Stomach (tissue), 9 donors: Measurements from ENCODE around the gene F11R. TPM values are rescaled to one million over a fixed set of nuclear protein-coding genes. Genes with fewer than 3 reads are reported as not detected.

Experiments
- DNase-seq, 2 donors: peaks; one replicate each; pipeline versions ENCODE4 v3.0.0 to v3.0.0-alpha.2; 2013 to 2019
- H3K27ac ChIP-seq, 5 donors: fragments of 200-600 bp in 4 of 5; sonication (generic) in 4 of 5; one replicate each; pipeline ENCODE4 v1.5.1; 2013 to 2019; ENCODE audit warnings: mild to moderate bottlenecking in 1 of 5, moderate library complexity in 1 of 5
- H3K27me3 ChIP-seq, 3 donors: fragments of 200-600 bp; sonication (generic); one replicate each; pipeline ENCODE4 v1.5.1; 2017 to 2019; ENCODE audit warnings: mixed run types in 1 of 3
- H3K36me3 ChIP-seq, 4 donors: fragments of 200-600 bp; sonication (generic); 1 replicate in 3 of 4; 2 replicates in 1 of 4; pipeline ENCODE4 v1.5.1; 2016 to 2019
- H3K4me1 ChIP-seq, 4 donors: fragments of 200-600 bp; sonication (generic); one replicate each; pipeline ENCODE4 v1.5.1; 2016 to 2019
- H3K4me3 ChIP-seq, 4 donors: fragments of 200-600 bp; sonication (generic) in 3 of 4; one replicate each; pipeline ENCODE4 v1.5.1; 2016 to 2019; ENCODE audit warnings: mild to moderate bottlenecking in 1 of 4
- H3K9me3 ChIP-seq, 4 donors: fragments of 200-600 bp; sonication (generic); one replicate each; pipeline ENCODE4 v1.5.1; 2016 to 2019
- CTCF ChIP-seq, 7 experiments: fragments of 450-650 bp in 4 of 7; fragments of 200-600 bp in 3 of 7; sonication (generic) in 3 of 7; IDR thresholded peaks; one replicate each; pipeline ENCODE4 v1.5.1; 2016 to 2019; ENCODE audit warnings: antibody characterized with exemption in 7 of 7, control low read depth in 2 of 7, mild to moderate bottlenecking in 1 of 7
- EP300 ChIP-seq: sonication (generic); formaldehyde crosslinking; IDR thresholded peaks from one replicate; pipeline ENCODE4 v1.6.1; 2017; ENCODE audit warnings: antibody characterized with exemption
- POLR2A ChIP-seq, 4 donors: fragments of 450-650 bp; IDR thresholded peaks; one replicate each; pipeline ENCODE4 v1.6.1; 2016; ENCODE audit warnings: antibody characterized with exemption in 4 of 4, control low read depth in 2 of 4, mild to moderate bottlenecking in 1 of 4, moderate library complexity in 1 of 4
- POLR2AphosphoS5 ChIP-seq, 3 donors: sonication (generic); formaldehyde crosslinking; IDR thresholded peaks; one replicate each; pipeline ENCODE4 v1.6.1; 2016; ENCODE audit warnings: antibody characterized with exemption in 3 of 3
- WGBS, 5 donors: extraction: QIAGEN DNeasy Blood & Tissue Kit in 3 of 5; methylation state at CpG; one replicate each; pipeline versions ENCODE4 v1.1.5 to v1.1.7; 2013 to 2018; 5-methylcytosine and 5-hydroxymethylcytosine counted together
- intact Hi-C: fragments of 100-400 bp; cut with DNase I; formaldehyde crosslinking; loops from one replicate; pipeline ENCODE4 v1.15.1; 2023; ENCODE audit warnings: low total_unique reads
- polyA plus RNA-seq, 3 donors: library from polyadenylated mRNA; stranded (reverse); fragments of 200-250 nt; gene quantifications; one replicate each; pipeline ENCODE4 v1.2.3, GENCODE V29; 2013
- total RNA-seq, 5 donors: library from RNA; depleted of rRNA; stranded (reverse); fragments of >200 nt; gene quantifications; one replicate each; pipeline versions ENCODE4 v1.1.0 to v1.2.3, GENCODE V29; 2014 to 2016
- donor health status: healthy with polysubstance abuse.
- donor health status: Bipolar disorder and iron deficiency.
- donor health status: healthy.

The F11R gene
- total and polyA plus RNA-seq, 8 donors, result 7.6 to 130 (median 25.0) TPM

GRCh38 chr1:161059293-161059692 lies 38.3 kb upstream of the F11R start:
- Histone ChIP-seq H3K4me3 (no peak overlapping the region), H3K36me3 (peaks cover 0 to 11% (median 4%) of the 10 kb centered on the region in 4 donors), H3K4me1 (no peaks in the 10 kb centered on the region), H3K9me3 (no peaks in the 10 kb centered on the region), H3K27me3 (peaks cover 0 to 27% (median 0%) of the 10 kb centered on the region in 3 donors), H3K27ac (no peak overlapping the region)
- intact Hi-C loops, result no loop called here
- TF ChIP-seq POLR2A (IDR thresholded peaks at IDR 0.05) (no peak), EP300 (no peak), CTCF (IDR thresholded peaks at IDR 0.05) (no peak), POLR2AphosphoS5 (IDR thresholded peaks at IDR 0.05) (no peak)
- 43 to 72% (median 59%) methylated on average over 6 of the region's 6 CpGs for WGBS, 5 donors
- DNase-seq, result no peak

DNA sequence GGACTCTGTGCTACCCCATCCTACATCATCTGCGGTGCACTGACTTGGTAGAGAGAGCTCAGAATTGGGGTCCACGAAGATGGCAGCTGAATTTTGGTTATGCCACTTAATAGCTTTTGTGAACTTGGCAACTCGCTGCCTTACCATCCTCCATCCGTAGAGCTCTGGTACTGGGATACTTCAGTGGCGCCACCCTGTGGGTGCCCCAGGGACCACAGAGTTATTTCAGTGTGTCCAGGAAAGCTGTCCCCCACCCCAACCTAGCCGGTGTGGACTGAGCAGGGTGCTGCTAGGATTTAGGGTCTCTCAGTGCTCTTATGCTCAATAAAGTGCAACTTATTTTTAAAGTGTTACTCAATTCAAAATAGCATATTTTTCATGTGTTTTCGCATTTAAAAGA lies 33.9 kb upstream of the F11R start:
- Histone ChIP-seq H3K27ac (no peak overlapping the region), H3K9me3 (no peaks in the 10 kb centered on the region), H3K4me3 (no peak overlapping the region), H3K36me3 (peaks cover 0 to 50% (median 24%) of the 10 kb centered on the region in 4 donors), H3K27me3 (peaks cover 0 to 23% (median 0%) of the 10 kb centered on the region in 3 donors), H3K4me1 (no peaks in the 10 kb centered on the region)
- no peak for DNase-seq
- TF ChIP-seq POLR2A (IDR thresholded peaks at IDR 0.05) (no peak), POLR2AphosphoS5 (IDR thresholded peaks at IDR 0.05) (no peak), EP300 (no peak), CTCF (IDR thresholded peaks at IDR 0.05) (no peak)
- 75 to 90% (median 86%) methylated on average over 7 of the region's 7 CpGs for WGBS, 5 donors
- intact Hi-C loops, result no loop called here

DNA sequence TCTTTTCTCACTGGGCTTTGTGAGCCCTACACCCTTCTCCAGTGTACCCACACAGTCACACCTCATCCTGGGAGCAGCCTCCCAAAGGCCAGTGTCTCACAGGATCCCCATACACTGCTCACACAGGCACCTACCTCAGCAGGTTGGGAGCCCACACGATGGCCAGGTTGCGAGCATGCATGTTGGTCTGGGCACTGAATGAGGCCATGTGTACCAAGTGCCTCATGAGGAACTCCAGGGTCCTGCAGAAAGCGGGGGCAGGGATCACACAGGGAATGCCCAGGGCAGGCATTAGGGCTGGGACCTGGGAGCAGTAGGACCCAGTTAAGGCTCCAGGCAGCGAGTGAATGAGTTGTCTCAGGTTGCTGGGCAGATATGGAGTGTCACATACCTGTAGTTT lies 33.3 kb upstream of the F11R start:
- DNase-seq, result no peak
- Histone ChIP-seq H3K9me3 (peaks cover 0 to 4% (median 0%) of the 10 kb centered on the region in 4 donors), H3K27me3 (peaks cover 0 to 23% (median 0%) of the 10 kb centered on the region in 3 donors), H3K27ac (no peak overlapping the region), H3K36me3 (peaks cover 0 to 55% (median 27%) of the 10 kb centered on the region in 4 donors), H3K4me3 (no peak overlapping the region), H3K4me1 (no peaks in the 10 kb centered on the region)
- intact Hi-C loops, result no loop called here
- WGBS, 5 donors, result 80 to 93% (median 83%) methylated on average over 4 of the region's 4 CpGs
- TF ChIP-seq POLR2A (IDR thresholded peaks at IDR 0.05) (no peak), POLR2AphosphoS5 (IDR thresholded peaks at IDR 0.05) (no peak), CTCF (IDR thresholded peaks at IDR 0.05) (no peak), EP300 (no peak)

DNA sequence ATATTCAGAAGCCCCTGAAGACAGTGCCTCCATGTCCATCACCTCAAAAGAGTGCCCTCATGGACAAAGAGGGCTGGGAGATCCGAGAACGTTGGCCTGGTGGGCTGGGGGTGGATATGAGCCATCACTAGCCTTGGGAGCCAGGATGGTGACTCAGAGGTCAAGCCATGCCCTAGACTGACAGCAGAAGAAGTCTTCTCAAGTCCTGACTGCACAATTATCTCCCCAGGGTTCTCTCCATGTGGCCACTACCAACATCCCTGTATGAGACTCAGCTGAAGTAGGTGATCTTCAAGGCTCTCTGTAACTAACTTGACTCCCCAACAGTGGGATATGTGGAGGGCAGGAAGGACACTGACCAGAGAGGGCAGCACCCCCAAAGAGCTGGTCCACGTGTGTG lies 31.9 kb upstream of the F11R start:
- Histone ChIP-seq H3K4me3 (no peak overlapping the region), H3K27me3 (peaks cover 0 to 23% (median 0%) of the 10 kb centered on the region in 3 donors), H3K4me1 (no peaks in the 10 kb centered on the region), H3K36me3 (peaks cover 0 to 60% (median 33%) of the 10 kb centered on the region in 4 donors), H3K27ac (no peak overlapping the region), H3K9me3 (peaks cover 0 to 8% (median 0%) of the 10 kb centered on the region in 4 donors)
- intact Hi-C loops, result no loop called here
- no peak for DNase-seq
- 67 to 86% (median 71%) methylated on average over 3 of the region's 3 CpGs for WGBS, 5 donors
- TF ChIP-seq CTCF (IDR thresholded peaks at IDR 0.05), result no peak
- TF ChIP-seq EP300, result no peak
- TF ChIP-seq POLR2AphosphoS5 (IDR thresholded peaks at IDR 0.05), result no peak
- no peak for TF ChIP-seq POLR2A (IDR thresholded peaks at IDR 0.05)
